T1000 (cell line): ENCODE measurements around the gene TNN.

Experiments used
- DNase-seq: peaks from one replicate; lab custom pipeline; 2025; ENCODE audit warnings: mixed read lengths; lab: John Stamatoyannopoulos, UW

Gene TNN

GRCh38 chr1:175146529-175147213 is 79.0 kb downstream of the TNN start:
- DNase-seq: no peak

- no peak for DNase-seq
Measured at GRCh38 chr1:175147569-175147968, 79.9 kb downstream of the TNN start.

- no peak for DNase-seq
Measured at GRCh38 chr1:175148068-175148467, 80.4 kb downstream of the TNN start.

- no peak for DNase-seq
Measured at GRCh38 chr1:175150596-175151319, 83.1 kb downstream of the TNN start.

- no peak for DNase-seq
Measured at GRCh38 chr1:175152006-175152652, 84.5 kb downstream of the TNN start.

GRCh38 chr1:175154629-175155472 is 87.2 kb downstream of the TNN start:
- DNase-seq: no peak

- DNase-seq: no peak
Measured at GRCh38 chr1:175155473-175155856, 87.8 kb downstream of the TNN start.

GRCh38 chr1:175155936-175156335 is 88.3 kb downstream of the TNN start:
- DNase-seq: no peak

- DNase-seq: no peak
Measured at GRCh38 chr1:175157200-175157599, 89.6 kb downstream of the TNN start.

- no peak for DNase-seq
Measured at GRCh38 chr1:175158170-175158591, 90.5 kb downstream of the TNN start.

- no peak for DNase-seq
Measured at GRCh38 chr1:175162955-175163354, 95.3 kb downstream of the TNN start.

- DNase-seq: no peak
Measured at GRCh38 chr1:175163702-175164101, 96.1 kb downstream of the TNN start.

GRCh38 chr1:175164751-175165150 is 97.1 kb downstream of the TNN start:
- DNase-seq: no peak

- DNase-seq: no peak
Measured at GRCh38 chr1:175166746-175167145, 99.1 kb downstream of the TNN start.

GRCh38 chr1:175167861-175168260 is 100.2 kb downstream of the TNN start:
- DNase-seq: no peak

GRCh38 chr1:175168782-175169181 is 101.1 kb downstream of the TNN start:
- DNase-seq: no peak

GRCh38 chr1:175169286-175170018 is 101.8 kb downstream of the TNN start:
- no peak for DNase-seq

- no peak for DNase-seq
Measured at GRCh38 chr1:175171036-175171913, 103.6 kb downstream of the TNN start.

GRCh38 chr1:175172503-175172902 is 104.9 kb downstream of the TNN start:
- no peak for DNase-seq

GRCh38 chr1:175173531-175173930 is 105.9 kb downstream of the TNN start:
- DNase-seq: no peak
